Body of pancreas (tissue), 4 donors: ENCODE measurements around the gene CCT6B. TPM values are rescaled to one million over a fixed set of nuclear protein-coding genes. Genes with fewer than 3 reads are reported as not detected.

Experiments used
- ATAC-seq: fragments of 150-250 bp; one replicate; pipeline ENCODE4 v1.9.1; 2016
- DNase-seq, 4 donors: peaks; one replicate each; pipeline ENCODE4 v3.0.0-alpha.2; 2019
- H3K27ac ChIP-seq, 4 donors: fragments of 200-600 bp; sonication (generic); 1 replicate in 3 of 4; 2 replicates in 1 of 4; pipeline versions ENCODE4 v1.5.1 to v1.6.1; 2016 to 2019; ENCODE audit warnings: mild to moderate bottlenecking in 1 of 4, mixed read lengths in 1 of 4, moderate library complexity in 1 of 4
- H3K27me3 ChIP-seq, 2 donors: fragments of 200-600 bp; sonication (generic); one replicate each; pipeline ENCODE4 v1.6.0; 2016; ENCODE audit warnings: mild to moderate bottlenecking in 1 of 2
- H3K36me3 ChIP-seq, 2 donors: fragments of 200-600 bp; sonication (generic); replicated peaks in 1 of 2; 2 replicates each; pipeline ENCODE4 v1.5.1; 2016; ENCODE audit warnings: low read depth in 2 of 2; ENCODE audit not compliant: insufficient read depth in 1 of 2
- H3K4me1 ChIP-seq: fragments of 200-600 bp; sonication (generic); one replicate; pipeline ENCODE4 v1.6.0; 2016
- H3K4me3 ChIP-seq, 2 donors: fragments of 200-600 bp; sonication (generic); 1 replicate in 1 of 2; 2 replicates in 1 of 2; pipeline ENCODE4 v1.5.1; 2016 to 2019
- H3K9me3 ChIP-seq, 3 donors: fragments of 200-600 bp; sonication (generic); 1 replicate in 2 of 3; 2 replicates in 1 of 3; pipeline ENCODE4 v1.5.1; 2016
- POLR2A ChIP-seq, 3 donors: fragments of 450-650 bp; IDR thresholded peaks; one replicate each; pipeline ENCODE4 v1.6.1; 2016; ENCODE audit warnings: antibody characterized with exemption in 3 of 3, mild to moderate bottlenecking in 2 of 3
- WGBS, 2 donors: methylation state at CpG; one replicate each; pipeline ENCODE4 v1.1.5; 2017; 5-methylcytosine and 5-hydroxymethylcytosine counted together
- intact Hi-C: fragments of 100-400 bp; cut with DNase I; formaldehyde crosslinking; loops from one replicate; pipeline ENCODE4 v1.15.1; 2023
- total RNA-seq, 2 donors: library from RNA; depleted of rRNA; stranded (reverse); fragments of >200 nt; gene quantifications; one replicate each; pipeline ENCODE4 v1.1.0, GENCODE V29; 2016
- TF ChIP-seq, protein P1 (sequence below), 7 experiments: fragments of 450-650 bp in 4 of 7; fragments of 200-600 bp in 3 of 7; sonication (generic) in 3 of 7; IDR thresholded peaks; one replicate each; pipeline ENCODE4 v1.5.1; 2016 to 2019; ENCODE audit warnings: antibody characterized with exemption in 7 of 7

CCT6B gene
- total RNA-seq, 2 donors from 2014 or later: 0.66 to 1.8 TPM

DNA sequence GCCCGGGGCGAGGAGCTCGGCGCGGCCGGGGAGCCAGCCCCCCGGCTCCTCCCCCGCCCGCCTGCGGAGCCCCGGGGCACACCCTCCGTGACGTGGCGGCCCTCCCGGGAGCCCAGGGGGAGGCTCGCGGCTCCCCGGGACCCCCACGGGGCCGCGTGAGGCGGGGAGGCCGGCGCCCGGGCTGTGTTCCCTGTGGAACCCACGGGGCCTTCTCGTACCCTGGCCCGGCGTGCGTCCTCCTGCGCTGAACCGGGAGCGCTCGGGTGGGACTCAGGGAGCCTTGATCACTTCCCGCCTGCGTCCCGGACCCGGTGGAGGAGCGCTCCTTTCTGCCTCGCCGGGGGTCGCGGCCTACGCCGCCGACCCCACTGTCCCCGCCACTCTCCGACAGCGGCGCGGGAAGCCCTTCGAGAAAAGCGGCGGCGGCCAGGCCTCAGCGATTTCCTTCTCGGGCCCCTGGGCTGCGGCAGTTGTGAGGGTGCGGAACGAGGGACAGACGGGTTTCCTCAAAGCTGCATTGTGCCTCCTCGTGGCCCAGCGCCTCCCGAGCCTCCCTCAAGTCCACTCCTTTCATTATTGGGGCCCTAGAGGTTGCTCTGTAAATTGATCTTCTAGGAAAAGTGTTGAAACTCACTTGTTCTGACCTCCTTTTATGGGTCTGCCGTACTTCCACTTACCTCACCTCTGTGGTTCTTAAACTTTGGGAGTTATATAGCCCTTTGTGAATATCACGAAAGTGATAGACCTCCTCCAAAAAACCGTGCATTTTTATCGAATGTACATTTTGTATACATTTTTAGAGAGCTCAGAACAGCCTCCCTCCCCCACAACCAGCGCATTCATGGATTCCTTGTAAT lies 19.6 kb upstream of the CCT6B start:
- intact Hi-C loops: no loop called here
- peaks cover 29% of the 10 kb centered on the region for H3K4me1 ChIP-seq

GRCh38 chr17:34980353-34980680 lies 19.1 kb upstream of the CCT6B start, which contains the start of gene LIG3:
TSS of gene LIG3 (plus strand) at chr17:34980512. CDS start at chr17:34983006, 2,494 bp downstream.
- no peaks in the 10 kb centered on the region for H3K36me3 ChIP-seq
- no peaks in the 10 kb centered on the region for H3K27me3 ChIP-seq
- H3K4me3 ChIP-seq: peak within 1 kb of the TSS; percentile 57 to 65
- peaks cover 29% of the 10 kb centered on the region for H3K4me1 ChIP-seq
- no peaks in the 10 kb centered on the region for H3K9me3 ChIP-seq
- TF ChIP-seq, protein P1, sequence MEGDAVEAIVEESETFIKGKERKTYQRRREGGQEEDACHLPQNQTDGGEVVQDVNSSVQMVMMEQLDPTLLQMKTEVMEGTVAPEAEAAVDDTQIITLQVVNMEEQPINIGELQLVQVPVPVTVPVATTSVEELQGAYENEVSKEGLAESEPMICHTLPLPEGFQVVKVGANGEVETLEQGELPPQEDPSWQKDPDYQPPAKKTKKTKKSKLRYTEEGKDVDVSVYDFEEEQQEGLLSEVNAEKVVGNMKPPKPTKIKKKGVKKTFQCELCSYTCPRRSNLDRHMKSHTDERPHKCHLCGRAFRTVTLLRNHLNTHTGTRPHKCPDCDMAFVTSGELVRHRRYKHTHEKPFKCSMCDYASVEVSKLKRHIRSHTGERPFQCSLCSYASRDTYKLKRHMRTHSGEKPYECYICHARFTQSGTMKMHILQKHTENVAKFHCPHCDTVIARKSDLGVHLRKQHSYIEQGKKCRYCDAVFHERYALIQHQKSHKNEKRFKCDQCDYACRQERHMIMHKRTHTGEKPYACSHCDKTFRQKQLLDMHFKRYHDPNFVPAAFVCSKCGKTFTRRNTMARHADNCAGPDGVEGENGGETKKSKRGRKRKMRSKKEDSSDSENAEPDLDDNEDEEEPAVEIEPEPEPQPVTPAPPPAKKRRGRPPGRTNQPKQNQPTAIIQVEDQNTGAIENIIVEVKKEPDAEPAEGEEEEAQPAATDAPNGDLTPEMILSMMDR (IDR thresholded peaks at IDR 0.05): no peak
- TF ChIP-seq POLR2A (IDR thresholded peaks at IDR 0.05): peak; percentile 51 to 83 (median 77)
- ATAC-seq (peak; percentile 94), DNase-seq (peak; percentile 95)
- H3K27ac ChIP-seq: peak within 1 kb of the TSS; percentile 96 to 97 (median 96)
- 0 to 1% methylated on average over 4 to 39 of the region's 39 CpGs for WGBS, 2 donors
- intact Hi-C loops: no loop called here

More for the DNA sequence above, 19.6 kb upstream of the CCT6B start:
- Histone ChIP-seq H3K27me3 (no peaks in the 10 kb centered on the region), H3K4me3 (peak overlapping the region; percentile 57 to 65), H3K9me3 (no peaks in the 10 kb centered on the region), H3K27ac (peak overlapping the region; percentile 96 to 97 (median 96)), H3K36me3 (no peaks in the 10 kb centered on the region)
- DNase-seq (peak; percentile 72 to 83 (median 76)), ATAC-seq (peak; percentile 86)
- WGBS, 2 donors: 0 to 2% methylated on average over 5 to 66 of the region's 69 CpGs
- TF ChIP-seq POLR2A (IDR thresholded peaks at IDR 0.05): peak; percentile 17 to 73 (median 67)
- TF ChIP-seq, protein P1 (IDR thresholded peaks at IDR 0.05): peak in 6 of 7 experiments; percentile 8 to 63 (median 47)

DNA sequence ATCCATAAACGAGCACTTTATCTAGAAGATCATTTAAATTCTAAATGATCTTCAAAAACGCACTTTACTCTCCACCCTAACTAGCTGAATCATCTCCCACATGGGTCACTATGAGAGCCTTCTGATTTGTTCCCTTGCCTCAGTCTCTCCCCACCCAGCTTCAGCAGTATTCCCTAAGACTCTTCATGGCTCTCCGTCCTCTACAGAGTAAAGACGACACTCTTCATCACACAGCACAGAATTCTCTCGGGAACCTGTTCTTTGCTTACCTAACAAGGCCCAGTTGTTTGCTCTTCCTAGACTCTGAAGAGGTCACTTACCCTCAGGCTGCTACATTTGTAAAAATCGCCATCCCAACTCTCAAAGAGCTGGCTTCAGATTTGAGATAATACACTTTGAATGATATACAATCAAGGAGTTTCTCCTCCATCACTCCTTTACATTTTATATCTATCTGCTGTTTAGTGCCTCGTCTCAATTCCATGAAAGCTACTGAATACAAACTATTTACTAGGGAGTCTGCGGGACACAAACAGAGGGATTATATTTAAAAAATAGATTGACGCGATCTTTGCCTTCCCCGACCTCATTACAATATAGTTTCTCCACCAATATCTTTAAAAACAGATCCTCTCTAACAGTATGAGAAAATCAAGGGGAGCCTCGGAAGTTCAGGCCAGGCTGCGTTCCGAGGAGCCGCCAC lies 18.5 kb upstream of the CCT6B start:
- H3K4me3 ChIP-seq: peak overlapping the region in 1 of 2 donors; percentile 65
- no peak for TF ChIP-seq POLR2A (IDR thresholded peaks at IDR 0.05)
- TF ChIP-seq, protein P1 (IDR thresholded peaks at IDR 0.05): no peak
- intact Hi-C loops: no loop called here
- 22 to 23% methylated on average over 15 of the region's 15 CpGs for WGBS, 2 donors
- H3K9me3 ChIP-seq: no peaks in the 10 kb centered on the region
- H3K36me3 ChIP-seq: no peaks in the 10 kb centered on the region
- ATAC-seq (no peak), DNase-seq (no peak)
- peak overlapping the region; percentile 96 to 97 (median 96) for H3K27ac ChIP-seq
- peaks cover 29% of the 10 kb centered on the region for H3K4me1 ChIP-seq
- H3K27me3 ChIP-seq: no peaks in the 10 kb centered on the region

- Histone ChIP-seq H3K4me1 (peaks cover 29% of the 10 kb centered on the region), H3K4me3 (no peak overlapping the region), H3K36me3 (no peaks in the 10 kb centered on the region), H3K9me3 (no peaks in the 10 kb centered on the region), H3K27ac (no peak overlapping the region), H3K27me3 (no peaks in the 10 kb centered on the region)
- WGBS, 2 donors: 88 to 92% methylated on average over 7 of the region's 7 CpGs
- TF ChIP-seq, protein P1 (IDR thresholded peaks at IDR 0.05): no peak
- TF ChIP-seq POLR2A (IDR thresholded peaks at IDR 0.05): no peak
- DNase-seq: no peak
- ATAC-seq: no peak
- intact Hi-C loops: no loop called here
Observed at GRCh38 chr17:34979153-34979552, 17.9 kb upstream of the CCT6B start.
